ENCODE results near the gene TMED10. TPM values are rescaled to one million over a fixed set of nuclear protein-coding genes. Genes with fewer than 3 reads are reported as not detected.

The TMED10 gene
- polyA plus RNA-seq, 1 donor from 2014 or later, result 146 TPM

DNA sequence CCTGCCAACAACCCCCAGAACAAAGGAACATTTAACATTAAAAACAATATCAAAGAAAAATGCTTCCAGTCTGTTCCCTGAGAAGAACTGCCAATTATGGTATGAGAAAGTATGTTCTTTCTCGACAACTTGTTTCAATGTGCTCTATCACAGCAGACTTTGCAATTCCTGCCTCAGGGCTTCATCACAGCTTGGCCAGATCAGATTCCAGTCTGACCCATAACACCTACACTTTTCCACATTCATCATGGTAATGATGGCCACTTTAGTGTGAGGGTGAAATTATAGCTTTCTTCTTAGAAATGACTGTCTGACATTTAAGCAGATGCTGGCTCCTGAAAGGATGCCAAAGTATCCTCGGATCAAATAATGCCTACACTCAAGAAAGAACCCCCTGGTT lies 66.5 kb downstream of the TMED10 start:
- H2AFZ ChIP-seq (ENCODE audit: low read depth, low read length), result no peak overlapping the region
- no peaks in the 10 kb centered on the region for H3K27me3 ChIP-seq (ENCODE audit: insufficient read depth, low read depth, low read length)
- no peaks in the 10 kb centered on the region for H3K9me3 ChIP-seq (ENCODE audit: low read length)
- no peak overlapping the region for H3K9ac ChIP-seq (ENCODE audit: low read length)
- TF ChIP-seq EZH2 (IDR thresholded peaks at IDR 0.05; ENCODE audit: borderline replicate concordance, insufficient read depth, low read length, poor library complexity, severe bottlenecking) (no peak), POLR2AphosphoS5 (IDR thresholded peaks at IDR 0.05) (peak; percentile 64)
- no peak overlapping the region for H3K27ac ChIP-seq (ENCODE audit: low read length)
- H3K4me3 ChIP-seq (ENCODE audit: low read length), result no peak overlapping the region
- H3K79me2 ChIP-seq (replicated peaks; ENCODE audit: insufficient read depth, low read length), result no peaks in the 10 kb centered on the region
- no peak overlapping the region for H3K4me2 ChIP-seq (ENCODE audit: low read length)
- H3K9me2 ChIP-seq (ENCODE audit: insufficient read depth, low read length), result no peaks in the 10 kb centered on the region
- no peaks in the 10 kb centered on the region for H3K36me3 ChIP-seq (ENCODE audit: insufficient read depth, low read length)
- H3F3A ChIP-seq (ENCODE audit: insufficient read depth, low read length, poor library complexity, severe bottlenecking), result no peaks in the 10 kb centered on the region
- no peaks in the 10 kb centered on the region for H4K20me1 ChIP-seq (ENCODE audit: insufficient read depth)

DNA sequence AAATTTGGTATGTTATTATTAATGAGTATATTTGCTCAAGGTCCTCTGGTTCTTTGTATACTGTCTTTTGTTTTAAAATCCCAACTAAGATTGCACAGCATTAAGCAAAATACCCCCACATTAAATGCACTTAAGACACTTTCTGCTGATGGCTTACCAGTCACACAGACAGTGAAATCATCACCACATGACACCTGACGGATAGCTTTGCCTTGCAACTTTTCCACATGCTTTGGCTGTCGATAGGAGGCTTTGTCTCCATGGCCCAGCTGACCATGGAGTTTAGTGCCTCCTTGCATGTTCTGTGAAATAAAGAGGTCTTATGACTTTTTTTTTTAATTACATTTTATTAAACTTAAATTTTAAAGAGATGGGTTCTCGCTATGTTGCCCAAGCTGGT lies 69.2 kb downstream of the TMED10 start:
- Histone ChIP-seq H3K9me3 (ENCODE audit: low read length) (no peaks in the 10 kb centered on the region), H3K27ac (ENCODE audit: low read length) (no peak overlapping the region), H3K79me2 (replicated peaks; ENCODE audit: insufficient read depth, low read length) (no peaks in the 10 kb centered on the region), H3K36me3 (ENCODE audit: insufficient read depth, low read length) (no peaks in the 10 kb centered on the region), H4K20me1 (ENCODE audit: insufficient read depth) (no peaks in the 10 kb centered on the region), H3K27me3 (ENCODE audit: insufficient read depth, low read depth, low read length) (no peaks in the 10 kb centered on the region), H3F3A (ENCODE audit: insufficient read depth, low read length, poor library complexity, severe bottlenecking) (no peaks in the 10 kb centered on the region), H3K4me3 (ENCODE audit: low read length) (no peak overlapping the region), H3K9ac (ENCODE audit: low read length) (no peak overlapping the region), H2AFZ (ENCODE audit: low read depth, low read length) (no peak overlapping the region), H3K9me2 (ENCODE audit: insufficient read depth, low read length) (no peaks in the 10 kb centered on the region), H3K4me2 (ENCODE audit: low read length) (no peak overlapping the region)
- TF ChIP-seq, protein P1, sequence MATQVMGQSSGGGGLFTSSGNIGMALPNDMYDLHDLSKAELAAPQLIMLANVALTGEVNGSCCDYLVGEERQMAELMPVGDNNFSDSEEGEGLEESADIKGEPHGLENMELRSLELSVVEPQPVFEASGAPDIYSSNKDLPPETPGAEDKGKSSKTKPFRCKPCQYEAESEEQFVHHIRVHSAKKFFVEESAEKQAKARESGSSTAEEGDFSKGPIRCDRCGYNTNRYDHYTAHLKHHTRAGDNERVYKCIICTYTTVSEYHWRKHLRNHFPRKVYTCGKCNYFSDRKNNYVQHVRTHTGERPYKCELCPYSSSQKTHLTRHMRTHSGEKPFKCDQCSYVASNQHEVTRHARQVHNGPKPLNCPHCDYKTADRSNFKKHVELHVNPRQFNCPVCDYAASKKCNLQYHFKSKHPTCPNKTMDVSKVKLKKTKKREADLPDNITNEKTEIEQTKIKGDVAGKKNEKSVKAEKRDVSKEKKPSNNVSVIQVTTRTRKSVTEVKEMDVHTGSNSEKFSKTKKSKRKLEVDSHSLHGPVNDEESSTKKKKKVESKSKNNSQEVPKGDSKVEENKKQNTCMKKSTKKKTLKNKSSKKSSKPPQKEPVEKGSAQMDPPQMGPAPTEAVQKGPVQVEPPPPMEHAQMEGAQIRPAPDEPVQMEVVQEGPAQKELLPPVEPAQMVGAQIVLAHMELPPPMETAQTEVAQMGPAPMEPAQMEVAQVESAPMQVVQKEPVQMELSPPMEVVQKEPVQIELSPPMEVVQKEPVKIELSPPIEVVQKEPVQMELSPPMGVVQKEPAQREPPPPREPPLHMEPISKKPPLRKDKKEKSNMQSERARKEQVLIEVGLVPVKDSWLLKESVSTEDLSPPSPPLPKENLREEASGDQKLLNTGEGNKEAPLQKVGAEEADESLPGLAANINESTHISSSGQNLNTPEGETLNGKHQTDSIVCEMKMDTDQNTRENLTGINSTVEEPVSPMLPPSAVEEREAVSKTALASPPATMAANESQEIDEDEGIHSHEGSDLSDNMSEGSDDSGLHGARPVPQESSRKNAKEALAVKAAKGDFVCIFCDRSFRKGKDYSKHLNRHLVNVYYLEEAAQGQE (IDR thresholded peaks at IDR 0.05; ENCODE audit: borderline replicate concordance), result no peak
- TF ChIP-seq MXI1 (conservative IDR thresholded peaks at IDR 0.05; ENCODE audit: poor library complexity, severe bottlenecking), result no peak
- no peak for TF ChIP-seq EZH2 (IDR thresholded peaks at IDR 0.05; ENCODE audit: borderline replicate concordance, insufficient read depth, low read length, poor library complexity, severe bottlenecking)
- no peak for TF ChIP-seq TAF1 (IDR thresholded peaks at IDR 0.05; ENCODE audit: low read depth)
- TF ChIP-seq SMC3 (conservative IDR thresholded peaks at IDR 0.05; ENCODE audit: poor library complexity), result no peak
- TF ChIP-seq, protein P2, sequence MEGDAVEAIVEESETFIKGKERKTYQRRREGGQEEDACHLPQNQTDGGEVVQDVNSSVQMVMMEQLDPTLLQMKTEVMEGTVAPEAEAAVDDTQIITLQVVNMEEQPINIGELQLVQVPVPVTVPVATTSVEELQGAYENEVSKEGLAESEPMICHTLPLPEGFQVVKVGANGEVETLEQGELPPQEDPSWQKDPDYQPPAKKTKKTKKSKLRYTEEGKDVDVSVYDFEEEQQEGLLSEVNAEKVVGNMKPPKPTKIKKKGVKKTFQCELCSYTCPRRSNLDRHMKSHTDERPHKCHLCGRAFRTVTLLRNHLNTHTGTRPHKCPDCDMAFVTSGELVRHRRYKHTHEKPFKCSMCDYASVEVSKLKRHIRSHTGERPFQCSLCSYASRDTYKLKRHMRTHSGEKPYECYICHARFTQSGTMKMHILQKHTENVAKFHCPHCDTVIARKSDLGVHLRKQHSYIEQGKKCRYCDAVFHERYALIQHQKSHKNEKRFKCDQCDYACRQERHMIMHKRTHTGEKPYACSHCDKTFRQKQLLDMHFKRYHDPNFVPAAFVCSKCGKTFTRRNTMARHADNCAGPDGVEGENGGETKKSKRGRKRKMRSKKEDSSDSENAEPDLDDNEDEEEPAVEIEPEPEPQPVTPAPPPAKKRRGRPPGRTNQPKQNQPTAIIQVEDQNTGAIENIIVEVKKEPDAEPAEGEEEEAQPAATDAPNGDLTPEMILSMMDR (IDR thresholded peaks at IDR 0.05; ENCODE audit: poor library complexity, severe bottlenecking), result no peak
- no peak for TF ChIP-seq RAD21 (conservative IDR thresholded peaks at IDR 0.05)
- no peak for TF ChIP-seq EP300 (conservative IDR thresholded peaks at IDR 0.05; ENCODE audit: poor library complexity, severe bottlenecking)
- no peak for TF ChIP-seq POLR2AphosphoS5 (IDR thresholded peaks at IDR 0.05)

DNA sequence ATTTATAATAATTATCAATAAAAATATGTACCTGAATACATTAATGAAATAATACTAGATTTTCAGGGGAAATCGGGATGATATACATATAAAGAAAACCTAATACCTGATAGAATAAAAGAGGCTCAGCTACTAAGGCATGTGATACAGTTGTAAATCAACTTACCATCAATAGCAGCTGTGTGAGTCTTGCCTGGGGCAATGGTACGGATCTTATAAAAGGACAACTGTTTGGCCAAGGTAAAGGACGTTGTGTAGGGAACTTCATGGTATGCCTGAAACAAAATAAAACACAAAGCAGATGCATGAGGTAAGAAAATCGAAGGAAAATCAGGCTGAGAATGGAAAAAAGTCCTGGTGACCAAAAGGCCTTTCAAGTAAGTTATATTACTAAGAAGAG lies 74.9 kb downstream of the TMED10 start:
- no peak overlapping the region for H3K9ac ChIP-seq (ENCODE audit: low read length)
- H4K20me1 ChIP-seq (ENCODE audit: insufficient read depth), result no peaks in the 10 kb centered on the region
- H3K9me2 ChIP-seq (ENCODE audit: insufficient read depth, low read length), result no peaks in the 10 kb centered on the region
- H3K4me2 ChIP-seq (ENCODE audit: low read length), result no peak overlapping the region
- H2AFZ ChIP-seq (ENCODE audit: low read depth, low read length), result no peak overlapping the region
- no peaks in the 10 kb centered on the region for H3K27me3 ChIP-seq (ENCODE audit: insufficient read depth, low read depth, low read length)
- TF ChIP-seq, protein P1 (IDR thresholded peaks at IDR 0.05; ENCODE audit: borderline replicate concordance), result no peak
- TF ChIP-seq MXI1 (conservative IDR thresholded peaks at IDR 0.05; ENCODE audit: poor library complexity, severe bottlenecking) (no peak), POLR2AphosphoS5 (IDR thresholded peaks at IDR 0.05) (no peak), EP300 (conservative IDR thresholded peaks at IDR 0.05; ENCODE audit: poor library complexity, severe bottlenecking) (no peak), TAF1 (IDR thresholded peaks at IDR 0.05; ENCODE audit: low read depth) (no peak), EZH2 (IDR thresholded peaks at IDR 0.05; ENCODE audit: borderline replicate concordance, insufficient read depth, low read length, poor library complexity, severe bottlenecking) (no peak), SMC3 (conservative IDR thresholded peaks at IDR 0.05; ENCODE audit: poor library complexity) (no peak), RAD21 (conservative IDR thresholded peaks at IDR 0.05) (no peak)
- TF ChIP-seq, protein P2 (IDR thresholded peaks at IDR 0.05; ENCODE audit: poor library complexity, severe bottlenecking), result no peak
- no peak overlapping the region for H3K4me3 ChIP-seq (ENCODE audit: low read length)
- no peaks in the 10 kb centered on the region for H3K79me2 ChIP-seq (replicated peaks; ENCODE audit: insufficient read depth, low read length)
- H3K9me3 ChIP-seq (ENCODE audit: low read length), result no peaks in the 10 kb centered on the region
- H3F3A ChIP-seq (ENCODE audit: insufficient read depth, low read length, poor library complexity, severe bottlenecking), result no peaks in the 10 kb centered on the region
- H3K27ac ChIP-seq (ENCODE audit: low read length), result no peak overlapping the region
- H3K36me3 ChIP-seq (ENCODE audit: insufficient read depth, low read length), result no peaks in the 10 kb centered on the region
